BE2C (cell line): Measurements from ENCODE around the gene CLCNKB.

Experiments used
- DNase-seq: peaks from one replicate; pipeline ENCODE4 v3.0.0-alpha.2; 2020
- H3K27me3 ChIP-seq: fragments of 250-450 bp; sonication (Bioruptor Pico); 2 replicates; pipeline ENCODE4 v1.5.1; 2020; ENCODE audit warnings: mild to moderate bottlenecking
- H3K36me3 ChIP-seq: fragments of 250-450 bp; sonication (Bioruptor Pico); 2 replicates; pipeline ENCODE4 v1.5.1; 2020; ENCODE audit warnings: mild to moderate bottlenecking
- H3K4me1 ChIP-seq: fragments of 250-450 bp; sonication (Bioruptor Pico); 2 replicates; pipeline ENCODE4 v1.5.1; 2020
- H3K4me3 ChIP-seq: 2 replicates; pipeline ENCODE4 v1.5.1; 2011; ENCODE audit warnings: low read depth, low read length
- H3K9me3 ChIP-seq: fragments of 250-450 bp; sonication (Bioruptor Pico); 2 replicates; pipeline ENCODE4 v1.5.1; 2020
- TF ChIP-seq, protein P1 (sequence below): IDR thresholded peaks from 2 replicates; pipeline ENCODE4 v1.5.1; 2012; ENCODE audit warnings: mild to moderate bottlenecking, low read depth, low read length

The CLCNKB gene

DNA sequence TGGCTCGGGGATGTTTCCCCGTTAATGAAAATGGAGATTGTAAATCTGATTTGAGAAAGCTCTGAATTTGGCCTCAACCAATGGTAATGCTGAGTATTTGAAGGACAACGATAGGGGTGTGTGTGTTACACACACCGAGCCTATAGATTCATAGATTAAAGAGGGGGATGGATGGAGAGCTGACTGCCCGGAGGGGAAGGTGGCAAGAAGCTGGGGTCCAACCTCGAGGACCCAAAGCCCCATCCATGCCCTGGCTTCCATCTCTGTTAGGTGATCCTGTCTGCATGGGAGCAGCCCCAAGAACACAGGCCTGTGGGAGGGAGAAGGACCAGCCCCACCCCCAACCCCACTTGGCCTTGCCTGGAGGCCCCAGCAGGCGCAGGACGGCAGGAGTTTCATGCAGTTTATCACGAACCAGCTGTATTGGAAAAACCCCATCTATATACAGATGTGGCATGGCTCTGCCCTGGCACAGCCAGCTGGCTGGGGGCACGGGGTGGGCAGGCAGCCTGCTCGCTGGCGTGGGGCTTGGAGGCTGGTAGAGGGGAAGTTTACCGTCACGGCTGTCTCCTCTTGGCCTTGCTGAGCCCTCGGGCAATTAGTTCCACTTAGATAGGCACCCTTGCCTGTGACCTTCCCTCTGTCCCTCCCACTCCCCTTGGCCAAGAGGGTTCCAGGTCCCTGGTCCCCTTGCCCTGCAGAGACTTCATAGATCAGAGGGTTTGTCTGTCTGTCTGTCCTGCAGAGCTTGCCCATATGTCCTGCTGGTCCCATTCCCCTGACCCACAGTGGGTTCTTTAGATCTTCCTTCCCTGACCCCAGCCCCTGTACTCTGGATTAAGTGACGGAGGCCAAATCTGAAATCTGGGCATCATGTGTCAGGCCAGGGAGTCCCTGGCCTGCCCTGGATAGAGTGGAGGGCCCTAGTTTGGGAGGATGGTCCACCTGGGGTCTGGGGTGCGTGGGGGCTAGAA, 28.8 kb upstream of the CLCNKB start:
- Histone ChIP-seq H3K4me1 (peaks cover 36% of the 10 kb centered on the region), H3K9me3 (no peaks in the 10 kb centered on the region), H3K27me3 (no peaks in the 10 kb centered on the region), H3K4me3 (no peak overlapping the region), H3K36me3 (no peaks in the 10 kb centered on the region)
- DNase-seq = peak; percentile 75
- TF ChIP-seq, protein P1, sequence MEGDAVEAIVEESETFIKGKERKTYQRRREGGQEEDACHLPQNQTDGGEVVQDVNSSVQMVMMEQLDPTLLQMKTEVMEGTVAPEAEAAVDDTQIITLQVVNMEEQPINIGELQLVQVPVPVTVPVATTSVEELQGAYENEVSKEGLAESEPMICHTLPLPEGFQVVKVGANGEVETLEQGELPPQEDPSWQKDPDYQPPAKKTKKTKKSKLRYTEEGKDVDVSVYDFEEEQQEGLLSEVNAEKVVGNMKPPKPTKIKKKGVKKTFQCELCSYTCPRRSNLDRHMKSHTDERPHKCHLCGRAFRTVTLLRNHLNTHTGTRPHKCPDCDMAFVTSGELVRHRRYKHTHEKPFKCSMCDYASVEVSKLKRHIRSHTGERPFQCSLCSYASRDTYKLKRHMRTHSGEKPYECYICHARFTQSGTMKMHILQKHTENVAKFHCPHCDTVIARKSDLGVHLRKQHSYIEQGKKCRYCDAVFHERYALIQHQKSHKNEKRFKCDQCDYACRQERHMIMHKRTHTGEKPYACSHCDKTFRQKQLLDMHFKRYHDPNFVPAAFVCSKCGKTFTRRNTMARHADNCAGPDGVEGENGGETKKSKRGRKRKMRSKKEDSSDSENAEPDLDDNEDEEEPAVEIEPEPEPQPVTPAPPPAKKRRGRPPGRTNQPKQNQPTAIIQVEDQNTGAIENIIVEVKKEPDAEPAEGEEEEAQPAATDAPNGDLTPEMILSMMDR = no peak

DNA sequence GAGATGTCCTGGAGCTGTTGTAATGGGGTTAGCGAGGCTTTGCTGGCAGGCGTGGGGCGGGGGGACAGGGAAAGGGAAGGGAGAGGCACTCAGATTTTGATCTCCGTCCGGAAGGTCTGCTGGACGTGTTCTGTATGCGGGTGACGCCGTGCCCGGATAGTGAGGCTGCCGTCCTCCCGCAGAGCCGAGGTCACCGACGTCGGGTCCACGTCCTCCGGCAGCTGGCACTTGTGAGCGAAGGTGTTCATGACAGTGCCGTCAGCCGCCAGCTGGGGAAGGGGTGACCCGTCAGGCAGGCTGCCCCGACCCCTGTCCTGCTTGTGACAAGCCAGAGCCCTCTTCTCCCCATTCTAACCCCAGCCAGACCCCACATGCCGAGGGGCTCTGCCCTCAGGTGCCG, 28.1 kb upstream of the CLCNKB start:
- DNase-seq = no peak
- Histone ChIP-seq H3K9me3 (no peaks in the 10 kb centered on the region), H3K4me1 (peaks cover 40% of the 10 kb centered on the region), H3K36me3 (no peaks in the 10 kb centered on the region), H3K4me3 (no peak overlapping the region), H3K27me3 (no peaks in the 10 kb centered on the region)
- TF ChIP-seq, protein P1 = no peak

DNA sequence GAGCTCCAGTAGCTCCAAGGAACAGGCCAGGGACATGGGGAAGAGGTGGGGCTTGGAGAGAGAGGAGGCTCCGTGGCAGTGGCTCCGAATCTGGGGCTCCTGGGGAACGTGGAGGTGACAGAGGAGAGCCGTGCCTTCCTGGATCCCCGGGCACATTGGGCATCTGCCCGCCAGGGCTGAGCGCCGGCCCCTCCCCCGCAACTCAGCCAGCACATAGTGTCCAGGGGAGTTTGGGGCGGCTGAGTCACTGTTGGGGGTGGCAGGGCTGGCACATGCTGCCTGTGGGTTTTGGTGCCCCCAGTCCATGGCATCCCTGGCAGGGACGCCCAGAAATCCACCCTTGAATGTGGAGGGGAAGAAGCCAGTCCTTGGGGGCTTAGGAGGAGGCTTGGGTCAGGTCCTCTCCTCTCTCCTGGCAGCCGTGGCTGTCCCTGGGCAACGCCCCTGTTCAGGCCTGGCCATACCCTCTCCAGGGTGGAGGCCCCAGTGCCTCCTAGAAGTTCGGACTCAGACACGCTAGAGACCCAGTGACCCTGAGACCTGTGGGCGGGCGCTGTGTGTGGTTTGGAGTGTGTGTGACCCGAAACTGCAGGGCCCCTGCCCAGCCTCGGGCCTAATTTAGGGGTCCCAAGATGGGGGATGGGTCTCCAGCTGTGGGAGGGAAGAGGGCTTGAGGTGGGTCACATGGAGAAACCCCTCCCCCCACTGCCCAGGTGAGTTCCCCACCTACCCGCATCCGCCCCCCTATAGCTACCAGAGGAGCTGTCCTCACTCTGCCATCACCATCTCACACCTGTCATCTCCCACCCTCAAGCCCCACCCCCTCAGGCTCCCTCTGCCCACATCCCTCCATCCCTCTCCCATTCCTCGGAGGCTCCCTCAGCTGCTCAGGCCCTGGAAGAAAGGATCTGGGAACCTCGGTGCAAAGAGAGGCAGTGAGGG, 27.4 kb upstream of the CLCNKB start:
- Histone ChIP-seq H3K4me3 (no peak overlapping the region), H3K36me3 (no peaks in the 10 kb centered on the region), H3K4me1 (peaks cover 40% of the 10 kb centered on the region), H3K27me3 (no peaks in the 10 kb centered on the region), H3K9me3 (no peaks in the 10 kb centered on the region)
- TF ChIP-seq, protein P1 = no peak
- no peak for DNase-seq

DNA sequence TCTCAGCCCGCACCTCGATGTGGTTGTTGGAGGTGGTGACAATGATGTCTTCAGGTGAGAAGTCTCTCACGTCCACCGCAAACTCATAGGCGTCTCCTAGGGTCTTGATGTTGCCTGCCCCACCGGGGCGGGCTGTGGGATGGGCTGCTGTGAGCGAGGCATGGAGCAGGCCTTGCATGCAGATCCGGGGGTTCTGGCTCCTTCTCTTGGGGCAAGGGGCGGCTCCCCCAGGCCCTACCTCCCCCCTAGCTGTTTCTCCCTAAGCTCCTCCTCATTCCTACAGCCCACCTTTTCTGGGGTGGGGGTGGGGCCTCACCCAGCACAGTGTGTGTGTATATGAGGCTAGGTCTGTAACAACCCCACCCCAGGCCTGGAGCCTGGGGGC, 26.5 kb upstream of the CLCNKB start:
- Histone ChIP-seq H3K4me3 (no peak overlapping the region), H3K36me3 (no peaks in the 10 kb centered on the region), H3K27me3 (no peaks in the 10 kb centered on the region), H3K4me1 (peaks cover 40% of the 10 kb centered on the region), H3K9me3 (no peaks in the 10 kb centered on the region)
- no peak for DNase-seq
- TF ChIP-seq, protein P1 = no peak

DNA sequence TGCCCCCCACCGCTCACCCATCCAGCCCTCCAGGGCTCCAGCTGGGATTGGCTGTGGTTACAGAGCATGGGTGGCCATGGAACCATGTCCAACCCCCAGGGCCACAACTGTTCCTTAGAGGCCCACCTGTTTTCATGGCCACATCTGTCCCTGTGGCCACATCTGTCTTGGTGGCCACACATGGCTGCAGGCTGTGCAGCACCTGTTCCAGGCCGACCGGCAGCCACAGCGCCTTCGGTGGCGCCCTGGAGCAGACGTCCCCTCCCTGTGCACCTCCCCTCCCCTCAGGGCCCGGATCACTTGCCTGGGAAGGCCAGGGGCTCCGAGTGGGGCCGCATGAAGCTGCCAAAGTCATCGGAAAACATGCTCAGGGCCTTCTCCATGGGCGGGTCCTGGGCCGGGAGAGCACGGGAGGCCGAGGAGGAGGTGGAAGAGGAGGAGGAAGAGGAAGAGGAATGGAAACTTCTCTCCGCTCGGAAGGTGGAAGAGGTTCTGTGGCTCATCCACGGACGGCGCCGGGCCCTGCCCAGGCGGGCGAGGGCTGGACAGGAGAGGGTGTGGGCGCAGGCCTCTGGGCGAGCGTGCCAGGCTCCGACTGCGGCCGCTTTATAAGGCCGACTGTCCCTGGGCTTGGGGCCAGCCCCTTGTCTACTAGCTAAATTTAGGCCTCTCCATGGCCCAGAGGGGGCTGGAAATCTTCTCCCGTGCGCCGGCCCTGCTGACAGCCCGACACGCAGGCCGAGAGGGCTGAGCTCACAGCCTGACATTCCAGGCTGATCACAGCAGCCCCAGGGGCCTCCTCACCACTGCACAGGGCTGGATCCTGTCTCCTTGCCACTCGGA, 25.9 kb upstream of the CLCNKB start, which contains the start of gene HSPB7:
HSPB7 (minus strand) TSS at position 583 of the 843 bp plus-strand sequence; CDS start at position 503, 80 bp downstream.
- TF ChIP-seq, protein P1 = no peak
- Histone ChIP-seq H3K36me3 (no peaks in the 10 kb centered on the region), H3K4me1 (peaks cover 40% of the 10 kb centered on the region), H3K27me3 (no peaks in the 10 kb centered on the region), H3K9me3 (no peaks in the 10 kb centered on the region), H3K4me3 (no peak within 1 kb of the TSS)
- peak; percentile 34 for DNase-seq
